RWPE2 (cell line): Measurements from ENCODE around the gene SETD4.

ENCODE experiments used
- ATAC-seq: fragments of 200-7000 bp; cut with Tn5 transposase; 3 replicates; pipeline ENCODE4 v1.9.1; 2021; ENCODE audit warnings: low read depth
- DNase-seq: peaks from one replicate; pipeline ENCODE4 v3.0.0-alpha.2; 2020; ENCODE audit warnings: low spot score
- H3K27ac ChIP-seq: fragments of 450-650 bp; 2 replicates; pipeline ENCODE4 v1.5.1; 2017; ENCODE audit warnings: mild to moderate bottlenecking; ENCODE audit not compliant: poor library complexity, severe bottlenecking
- H3K27me3 ChIP-seq: fragments of 250-450 bp; sonication (Bioruptor Pico); 2 replicates; pipeline ENCODE4 v1.5.1; 2021; ENCODE audit warnings: mild to moderate bottlenecking, moderate library complexity; ENCODE audit not compliant: insufficient read depth, poor library complexity, severe bottlenecking
- H3K36me3 ChIP-seq: fragments of 250-450 bp; sonication (Bioruptor Pico); 2 replicates; pipeline ENCODE4 v1.5.1; 2020; ENCODE audit warnings: low read depth, mild to moderate bottlenecking, moderate library complexity
- H3K4me1 ChIP-seq: fragments of 250-450 bp; sonication (Bioruptor Pico); 2 replicates; pipeline ENCODE4 v1.5.1; 2021; ENCODE audit warnings: mild to moderate bottlenecking, moderate library complexity; ENCODE audit not compliant: insufficient read depth, poor library complexity, severe bottlenecking
- H3K4me3 ChIP-seq: fragments of 250-450 bp; sonication (Bioruptor Pico); 2 replicates; pipeline ENCODE4 v1.5.1; 2021; ENCODE audit warnings: mild to moderate bottlenecking, moderate library complexity; ENCODE audit not compliant: severe bottlenecking
- H3K9me3 ChIP-seq: fragments of 250-450 bp; sonication (Bioruptor Pico); 2 replicates; pipeline ENCODE4 v1.5.1; 2021; ENCODE audit warnings: mild to moderate bottlenecking, moderate library complexity; ENCODE audit not compliant: severe bottlenecking
- TF ChIP-seq, protein P1 (sequence below): fragments of 450-650 bp; IDR thresholded peaks from one replicate; pipeline ENCODE4 v1.5.1; 2017; ENCODE audit warnings: mild to moderate bottlenecking, moderate library complexity; ENCODE audit not compliant: poor library complexity, severe bottlenecking

SETD4 gene

DNA sequence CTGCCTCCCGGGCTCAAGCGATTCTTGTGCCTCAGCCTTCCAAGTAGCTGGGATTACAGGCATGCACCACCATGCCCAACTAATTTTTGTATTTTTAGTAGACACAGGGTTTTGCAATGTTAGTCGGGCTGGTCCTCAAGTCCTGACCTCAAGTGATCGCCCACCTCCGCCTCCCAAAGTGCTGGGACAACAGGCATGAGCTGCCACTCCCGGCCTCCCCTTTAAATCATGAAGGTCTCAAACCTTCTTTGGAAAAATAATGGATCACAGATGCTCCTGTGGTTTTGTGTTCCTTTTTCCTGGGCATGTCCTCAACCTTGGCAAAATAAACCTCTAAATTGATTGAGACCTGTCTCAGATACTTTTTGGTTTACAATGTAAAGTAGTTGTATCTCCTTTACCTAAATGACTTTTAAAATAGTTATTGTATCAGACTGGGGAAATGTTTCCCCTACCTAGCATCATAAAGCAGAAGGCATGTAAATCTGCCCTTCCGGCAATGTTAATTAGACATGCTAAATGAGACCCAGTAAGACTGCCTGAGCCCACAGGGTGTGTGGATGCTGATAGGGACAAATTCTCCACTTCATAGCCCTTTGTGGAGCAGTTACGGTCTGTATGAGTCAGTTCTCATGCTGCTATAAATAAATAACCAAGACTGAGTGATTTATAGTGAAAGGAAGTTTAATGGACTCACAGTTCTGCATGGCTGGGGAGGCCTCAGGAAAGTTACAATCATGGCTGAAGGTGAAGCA is 37.3 kb upstream of the SETD4 start:
- no peaks in the 10 kb centered on the region for H3K9me3 ChIP-seq
- no peak overlapping the region for H3K27ac ChIP-seq
- no peaks in the 10 kb centered on the region for H3K27me3 ChIP-seq
- H3K36me3 ChIP-seq: no peaks in the 10 kb centered on the region
- ATAC-seq (peak; percentile 17; the same call in 1 of the 3 replicates), DNase-seq (no peak)
- TF ChIP-seq, protein P1, sequence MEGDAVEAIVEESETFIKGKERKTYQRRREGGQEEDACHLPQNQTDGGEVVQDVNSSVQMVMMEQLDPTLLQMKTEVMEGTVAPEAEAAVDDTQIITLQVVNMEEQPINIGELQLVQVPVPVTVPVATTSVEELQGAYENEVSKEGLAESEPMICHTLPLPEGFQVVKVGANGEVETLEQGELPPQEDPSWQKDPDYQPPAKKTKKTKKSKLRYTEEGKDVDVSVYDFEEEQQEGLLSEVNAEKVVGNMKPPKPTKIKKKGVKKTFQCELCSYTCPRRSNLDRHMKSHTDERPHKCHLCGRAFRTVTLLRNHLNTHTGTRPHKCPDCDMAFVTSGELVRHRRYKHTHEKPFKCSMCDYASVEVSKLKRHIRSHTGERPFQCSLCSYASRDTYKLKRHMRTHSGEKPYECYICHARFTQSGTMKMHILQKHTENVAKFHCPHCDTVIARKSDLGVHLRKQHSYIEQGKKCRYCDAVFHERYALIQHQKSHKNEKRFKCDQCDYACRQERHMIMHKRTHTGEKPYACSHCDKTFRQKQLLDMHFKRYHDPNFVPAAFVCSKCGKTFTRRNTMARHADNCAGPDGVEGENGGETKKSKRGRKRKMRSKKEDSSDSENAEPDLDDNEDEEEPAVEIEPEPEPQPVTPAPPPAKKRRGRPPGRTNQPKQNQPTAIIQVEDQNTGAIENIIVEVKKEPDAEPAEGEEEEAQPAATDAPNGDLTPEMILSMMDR: no peak
- H3K4me1 ChIP-seq: no peaks in the 10 kb centered on the region
- no peak overlapping the region for H3K4me3 ChIP-seq

GRCh38 chr21:36096398-36097290 is 36.3 kb upstream of the SETD4 start:
- Histone ChIP-seq H3K36me3 (no peaks in the 10 kb centered on the region), H3K27ac (no peak overlapping the region), H3K4me1 (no peaks in the 10 kb centered on the region), H3K4me3 (no peak overlapping the region), H3K9me3 (no peaks in the 10 kb centered on the region), H3K27me3 (no peaks in the 10 kb centered on the region)
- no peak for DNase-seq
- no peak for ATAC-seq
- TF ChIP-seq, protein P1: no peak

DNA sequence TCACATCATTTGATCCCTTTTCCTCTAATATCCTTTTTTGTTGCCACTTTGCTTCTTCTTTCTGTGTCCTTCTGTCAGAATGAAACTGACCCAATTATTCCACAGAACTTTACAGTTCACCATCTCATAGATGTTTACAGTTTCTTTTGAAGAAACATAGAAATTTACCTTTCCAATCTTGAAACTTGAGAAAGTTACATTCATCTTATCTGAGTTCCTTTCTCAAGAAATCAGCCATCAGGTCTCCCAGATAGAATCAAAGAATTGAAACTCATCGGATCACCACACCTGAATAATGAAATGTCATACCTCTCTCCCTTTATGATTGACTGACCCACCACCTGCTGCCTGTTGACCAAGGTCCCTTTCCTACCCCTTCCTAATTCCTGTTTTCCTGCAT is 33.2 kb upstream of the SETD4 start:
- Histone ChIP-seq H3K9me3 (no peaks in the 10 kb centered on the region), H3K27ac (no peak overlapping the region), H3K4me1 (peaks cover 6% of the 10 kb centered on the region), H3K27me3 (no peaks in the 10 kb centered on the region), H3K4me3 (no peak overlapping the region), H3K36me3 (no peaks in the 10 kb centered on the region)
- TF ChIP-seq, protein P1: no peak
- ATAC-seq: no peak
- DNase-seq: no peak

GRCh38 chr21:36092681-36093080 is 32.4 kb upstream of the SETD4 start:
- H3K4me1 ChIP-seq: peaks cover 6% of the 10 kb centered on the region
- H3K27me3 ChIP-seq: no peaks in the 10 kb centered on the region
- H3K36me3 ChIP-seq: no peaks in the 10 kb centered on the region
- no peak overlapping the region for H3K4me3 ChIP-seq
- no peak overlapping the region for H3K27ac ChIP-seq
- TF ChIP-seq, protein P1: no peak
- no peak for DNase-seq
- ATAC-seq: no peak
- H3K9me3 ChIP-seq: no peaks in the 10 kb centered on the region
